Measurements from ENCODE around the gene ASCC1.
A peak's percentile ranks its signal among the peaks of the same experiment; 100 is the strongest.

ASCC1 gene, protein sequence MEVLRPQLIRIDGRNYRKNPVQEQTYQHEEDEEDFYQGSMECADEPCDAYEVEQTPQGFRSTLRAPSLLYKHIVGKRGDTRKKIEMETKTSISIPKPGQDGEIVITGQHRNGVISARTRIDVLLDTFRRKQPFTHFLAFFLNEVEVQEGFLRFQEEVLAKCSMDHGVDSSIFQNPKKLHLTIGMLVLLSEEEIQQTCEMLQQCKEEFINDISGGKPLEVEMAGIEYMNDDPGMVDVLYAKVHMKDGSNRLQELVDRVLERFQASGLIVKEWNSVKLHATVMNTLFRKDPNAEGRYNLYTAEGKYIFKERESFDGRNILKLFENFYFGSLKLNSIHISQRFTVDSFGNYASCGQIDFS

DNA sequence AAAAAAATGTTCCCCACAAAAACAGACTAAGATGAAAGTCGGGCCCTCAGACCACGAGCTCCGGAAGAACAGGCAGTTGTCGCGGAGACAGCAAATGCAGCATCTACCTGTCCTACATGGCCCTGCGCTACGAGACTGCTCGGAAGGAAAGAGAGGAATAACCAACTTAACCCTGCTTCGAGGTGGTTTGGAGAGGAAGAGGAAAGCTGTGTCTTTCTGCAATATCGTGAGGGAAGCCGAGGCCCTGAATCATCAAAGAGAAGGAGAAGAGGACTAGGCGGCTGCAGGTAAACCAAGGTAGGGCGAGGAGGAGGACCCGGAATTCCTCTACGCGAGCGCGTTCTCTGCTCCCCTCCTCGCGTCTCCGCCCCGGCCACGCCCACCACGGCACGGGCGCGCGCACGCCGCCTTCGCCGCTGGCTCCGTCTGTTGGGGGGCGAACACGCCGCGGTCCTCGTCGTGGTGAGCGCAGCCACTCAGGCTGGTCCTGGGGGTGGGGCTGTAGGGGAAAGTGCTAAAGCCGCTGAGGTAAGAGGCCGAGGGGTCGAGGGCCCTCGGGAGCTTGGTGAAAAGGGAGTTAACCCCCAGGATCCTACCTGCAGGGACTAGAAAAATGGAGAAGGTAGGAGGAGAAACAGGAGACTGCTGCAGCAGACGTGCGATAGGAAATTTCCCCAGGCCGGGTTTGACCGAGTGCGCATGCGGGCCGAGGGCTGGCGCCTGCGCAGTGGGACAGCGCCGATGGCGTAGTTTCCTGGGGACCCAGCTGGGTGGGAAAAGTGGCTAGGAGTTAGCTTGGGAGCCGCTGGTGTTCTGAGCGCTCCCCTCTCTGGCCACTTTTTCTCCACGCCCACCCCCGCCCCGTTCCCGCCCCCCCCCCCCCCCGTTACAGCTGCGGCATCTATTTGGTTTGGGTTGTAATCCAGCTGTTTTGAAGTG lies at the start of gene ASCC1, which contains the start of gene ANAPC16:
ASCC1 (minus strand) TSS at position 666 of the 939 bp plus-strand sequence. CDS start 2,978 bp downstream, outside the sequence.
ANAPC16 (plus strand) TSS at position 402 of the 939 bp plus-strand sequence. CDS start 7,903 bp downstream, outside the sequence.
- DNase-seq: peak; percentile 93 to 95

- DNase-seq: no peak
These were observed 49.4 kb upstream of the ASCC1 start for GRCh38 chr10:72265508-72265907.

- no peak for DNase-seq
These were observed 48.5 kb upstream of the ASCC1 start for GRCh38 chr10:72264536-72264935.

DNA sequence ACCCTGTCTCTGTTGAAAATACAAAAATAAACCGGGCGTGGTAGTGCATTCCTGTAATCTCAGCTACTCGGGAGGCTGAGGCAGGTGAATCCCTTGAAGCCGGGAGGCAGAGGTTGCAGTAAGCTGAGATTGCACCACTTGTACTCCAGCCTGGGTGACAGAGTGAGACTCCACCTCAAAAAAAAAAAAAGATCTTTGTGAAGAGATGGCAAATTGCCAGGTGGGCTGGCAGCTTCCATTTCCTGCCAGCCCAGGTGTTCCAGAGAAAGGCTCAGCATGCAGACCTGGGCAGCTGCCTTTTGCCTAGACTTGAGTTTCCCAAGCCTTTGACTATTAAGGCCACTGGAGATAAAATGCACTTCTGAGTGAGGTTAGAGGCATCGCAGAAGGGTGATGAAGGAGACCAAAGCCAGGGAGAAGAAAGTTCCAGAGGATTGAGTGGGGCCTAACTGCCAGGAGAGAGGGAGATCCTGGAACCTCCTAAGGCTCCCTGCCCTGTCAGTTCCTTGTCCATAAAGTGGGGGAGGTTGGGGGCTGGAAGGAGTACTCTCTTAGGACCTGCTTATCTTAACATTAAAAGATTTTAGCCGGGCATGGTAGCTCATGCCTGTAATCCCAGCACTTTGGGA lies 47.7 kb upstream of the ASCC1 start:
- peak; percentile 45 to 54 for DNase-seq

- no peak for DNase-seq
These were observed 45.8 kb upstream of the ASCC1 start for GRCh38 chr10:72261784-72262404.

DNA sequence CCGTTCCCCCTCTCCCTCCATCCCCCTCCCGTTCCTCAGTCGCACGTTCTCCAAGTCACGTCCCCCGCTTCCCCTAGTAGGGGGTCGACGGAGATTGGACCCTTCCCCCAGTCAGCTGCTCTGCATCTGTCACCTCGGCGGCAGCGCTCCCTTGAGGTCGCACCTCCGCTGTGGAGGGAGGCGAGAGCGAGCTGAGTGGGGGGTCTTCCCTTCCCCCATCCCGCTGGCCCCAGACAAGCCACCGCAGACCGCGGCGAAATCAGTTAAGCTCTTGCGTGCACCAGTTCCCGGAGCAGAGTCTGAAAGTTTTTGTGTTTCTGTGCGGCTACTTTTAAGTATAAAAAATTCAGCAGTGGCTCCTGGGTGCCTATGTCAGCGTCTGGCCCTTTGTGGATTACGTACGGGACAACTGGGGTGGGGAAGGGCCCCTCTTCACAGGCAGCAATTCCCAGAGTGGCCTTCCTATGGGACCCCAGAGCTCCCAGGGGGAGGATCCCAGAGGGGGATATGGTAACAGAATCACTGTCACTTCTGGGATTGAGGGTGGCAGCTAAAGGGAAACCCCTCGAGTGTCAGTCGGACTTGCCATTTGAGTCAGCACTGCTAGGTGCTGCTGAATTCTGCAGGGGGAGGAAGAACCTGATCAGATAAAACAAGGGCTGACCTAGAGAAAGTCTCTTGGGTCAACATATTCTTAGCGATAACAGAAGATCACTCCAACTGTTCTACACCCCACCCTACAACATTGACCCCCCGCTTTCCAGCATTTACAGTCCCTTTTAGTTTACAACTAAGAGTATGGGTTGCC lies 45.1 kb upstream of the ASCC1 start:
- DNase-seq: peak; percentile 39 to 50

DNA sequence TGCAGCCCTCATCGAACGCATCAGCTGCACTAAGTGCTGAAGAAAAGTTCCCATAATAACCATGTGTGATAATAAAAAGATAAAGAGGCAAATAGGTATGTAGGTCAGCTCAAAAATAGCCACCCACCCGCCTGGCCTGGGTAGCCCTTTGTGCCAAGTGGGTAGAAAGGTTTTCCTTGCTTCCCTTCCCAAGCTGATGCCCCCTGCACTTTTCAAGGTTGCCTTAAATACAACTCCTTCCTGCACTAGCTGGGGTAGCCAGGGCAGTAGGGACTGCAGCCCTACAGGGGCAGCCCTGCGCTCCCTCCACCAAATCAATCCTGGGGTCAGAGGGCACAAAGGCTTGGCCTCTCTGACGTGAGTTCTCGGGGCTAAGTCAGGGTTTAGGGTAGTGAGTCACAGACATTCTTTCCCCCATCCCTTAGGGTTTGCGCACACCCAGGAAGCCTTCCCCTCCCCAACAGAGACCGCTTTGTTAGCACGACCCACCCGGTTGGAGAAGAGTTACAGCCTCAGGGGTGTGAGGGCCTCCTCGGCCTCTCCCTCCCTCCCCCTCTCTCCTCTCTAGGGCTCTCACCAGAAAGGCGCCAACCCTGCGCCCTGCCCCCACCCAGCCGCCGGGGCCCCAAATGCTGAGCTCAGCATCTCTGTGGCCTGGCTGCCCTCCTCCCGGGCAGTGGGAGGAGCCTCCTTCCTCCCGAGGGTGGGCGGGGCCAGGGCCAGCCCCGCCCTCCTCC lies 44.3 kb upstream of the ASCC1 start:
- peak; percentile 87 to 89 for DNase-seq

DNA sequence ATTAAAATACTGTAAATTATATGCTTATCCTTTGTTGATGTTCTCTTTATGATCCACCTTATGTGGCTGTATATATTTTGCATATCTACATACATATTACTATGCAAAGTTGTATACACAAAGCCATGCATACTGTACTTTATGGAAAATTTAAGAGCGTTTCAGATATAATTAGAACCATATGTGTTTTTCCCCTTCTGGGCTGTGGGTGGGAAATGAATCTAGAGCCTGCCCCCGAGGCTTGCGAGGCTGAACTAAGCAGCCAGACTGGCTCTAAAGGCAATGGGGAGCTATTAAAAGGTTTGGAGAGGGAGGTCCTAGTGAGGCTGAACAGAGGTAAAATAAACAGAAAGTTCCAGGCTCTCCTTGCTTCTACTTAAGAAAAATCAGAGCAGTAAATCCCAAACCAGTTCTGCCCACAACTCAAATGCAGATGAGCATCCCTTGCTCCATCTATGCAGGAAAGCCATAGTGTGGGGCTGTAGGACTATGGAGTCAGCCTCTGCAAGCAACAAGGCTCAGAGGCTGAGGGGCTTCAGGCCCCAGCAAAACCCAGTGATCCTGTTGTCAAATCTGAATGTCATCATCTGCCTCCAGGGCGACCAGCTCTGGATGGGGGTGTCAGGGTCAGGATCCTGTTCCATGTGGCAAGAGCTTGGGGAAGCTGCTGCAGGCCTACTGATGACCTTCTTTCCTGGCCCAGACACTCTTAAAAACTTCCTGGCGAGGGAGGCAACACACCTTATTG lies 43.6 kb upstream of the ASCC1 start:
- DNase-seq: no peak

DNA sequence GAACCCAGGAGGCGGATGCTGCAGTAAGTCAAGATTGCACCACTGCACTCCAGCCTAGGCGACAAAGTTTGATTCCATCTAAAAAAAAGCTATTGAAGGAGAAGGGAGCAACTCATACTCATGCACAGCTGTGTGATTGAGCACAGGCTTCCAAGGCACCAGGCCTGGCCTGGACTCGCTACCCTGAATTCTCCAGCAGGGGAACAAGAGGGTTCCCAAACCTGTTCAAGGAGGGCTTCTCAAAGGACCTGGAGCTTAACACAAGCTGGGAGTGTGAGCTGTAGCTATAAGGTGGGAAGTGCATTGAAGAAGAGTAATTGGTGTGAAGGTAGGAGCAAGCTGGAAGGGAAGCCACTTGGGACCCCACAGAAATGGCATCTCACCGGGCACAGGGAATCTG lies 42.5 kb upstream of the ASCC1 start:
- no peak for DNase-seq

DNA sequence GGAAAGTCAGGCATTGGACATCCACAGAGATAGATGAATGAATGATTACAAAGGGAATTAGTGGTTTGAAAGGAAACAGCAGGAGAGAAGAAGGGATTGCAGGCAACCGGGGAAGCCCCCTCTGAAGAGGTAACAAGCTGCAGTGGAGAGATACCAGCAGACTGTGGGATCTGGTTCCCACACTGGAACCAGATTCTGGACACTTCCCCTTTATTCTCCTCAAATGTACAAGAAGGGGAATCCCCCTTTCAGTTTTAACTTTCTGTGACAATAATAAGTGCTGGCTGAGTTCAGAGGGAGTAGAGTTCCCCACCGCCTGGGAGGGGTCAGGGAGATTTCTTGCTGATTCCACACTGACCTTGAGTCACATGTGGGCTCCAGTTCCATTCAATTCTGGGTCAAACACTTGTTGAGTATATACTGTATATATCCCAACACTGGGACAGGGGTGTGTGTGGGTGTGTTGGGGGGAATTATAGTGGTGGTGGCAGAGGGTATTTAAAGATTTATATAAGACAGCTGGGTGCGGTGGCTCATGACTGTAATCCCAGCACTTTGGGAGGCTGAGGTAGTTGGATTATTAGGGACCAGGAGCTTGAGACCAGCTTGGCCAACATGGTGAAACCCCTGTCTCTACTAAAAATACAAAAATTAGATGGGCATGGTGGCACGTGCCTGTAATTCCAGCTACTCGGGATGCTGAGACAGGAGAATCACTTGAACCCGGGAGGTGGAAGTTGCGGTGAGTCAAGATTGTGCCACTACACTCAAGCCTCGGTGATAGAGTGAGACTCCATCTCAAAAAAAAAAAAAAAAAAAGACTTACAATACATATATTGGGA lies 41.2 kb upstream of the ASCC1 start:
- DNase-seq: peak in 1 of 2 donors; percentile 56

DNA sequence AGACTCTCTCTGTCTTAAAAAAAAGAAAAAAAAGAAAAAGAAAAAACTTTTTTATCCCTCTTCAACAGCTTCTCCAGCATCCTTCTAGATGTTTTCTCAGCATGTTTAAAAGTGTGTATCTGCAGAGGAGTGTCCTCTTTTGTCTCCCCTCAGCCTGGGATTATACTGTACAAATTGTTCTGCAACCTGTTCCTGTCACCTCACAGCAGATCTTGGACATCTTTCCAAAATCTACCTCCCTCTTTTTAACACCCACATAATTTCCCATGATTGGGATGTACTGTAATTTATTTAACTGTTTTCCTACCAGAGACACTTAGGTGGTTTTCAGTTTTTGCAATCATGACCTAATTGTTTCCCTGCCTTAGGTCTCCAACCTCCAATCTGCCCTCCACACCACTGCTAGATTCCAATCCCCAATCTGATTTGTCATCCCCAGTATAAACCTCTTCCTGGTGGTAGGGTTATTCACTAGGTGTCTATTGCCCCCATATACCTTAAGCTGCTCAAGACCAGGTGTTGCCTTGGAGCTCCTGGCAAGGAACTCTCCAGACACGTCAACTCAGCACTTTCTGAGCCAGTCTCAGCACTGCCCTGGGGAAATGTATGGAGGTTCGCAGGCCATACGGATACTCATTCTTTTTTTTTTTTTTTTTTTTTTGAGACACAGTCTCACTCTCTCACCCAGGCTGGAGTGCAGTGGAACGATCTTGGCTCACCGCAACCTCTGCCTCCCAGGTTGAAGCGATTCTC lies 40.1 kb upstream of the ASCC1 start:
- no peak for DNase-seq

DNA sequence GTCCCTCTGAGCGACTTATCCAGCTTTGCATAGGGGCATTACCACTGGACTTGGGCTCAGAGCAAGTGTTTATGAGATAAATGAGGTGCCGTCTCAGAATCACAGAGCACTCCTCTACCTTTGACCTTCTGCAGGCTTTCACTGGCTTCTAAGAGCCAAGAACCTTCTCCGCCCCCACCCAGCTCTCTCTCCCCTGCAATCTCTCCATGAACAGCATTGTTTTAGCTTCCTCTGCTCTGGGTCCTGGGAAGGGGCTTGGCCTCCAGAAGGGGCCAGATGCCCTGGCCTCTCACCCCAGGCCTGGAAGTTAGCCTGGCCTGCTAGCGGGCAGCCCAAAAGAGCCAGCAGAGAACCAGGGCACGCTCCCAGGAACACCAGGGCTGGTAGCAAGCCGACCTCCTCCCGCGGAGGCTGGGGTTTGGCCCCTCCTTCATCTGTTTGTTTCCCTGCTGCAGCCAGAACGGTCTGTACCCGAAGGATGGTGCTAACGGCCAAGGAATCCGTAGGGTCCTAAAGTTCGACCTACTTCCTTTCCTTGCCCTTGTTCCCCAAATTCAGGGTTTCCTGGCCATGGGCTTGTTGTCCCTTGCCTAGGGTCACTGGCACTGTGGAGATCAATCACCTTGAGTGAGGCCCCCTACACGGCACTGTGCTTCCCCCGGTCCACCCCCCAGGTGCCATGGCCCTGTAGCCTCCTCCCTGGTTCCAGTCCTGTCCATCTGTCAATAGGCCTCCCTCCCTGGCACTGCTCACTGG lies 38.9 kb upstream of the ASCC1 start:
- DNase-seq: peak; percentile 43 to 45

DNA sequence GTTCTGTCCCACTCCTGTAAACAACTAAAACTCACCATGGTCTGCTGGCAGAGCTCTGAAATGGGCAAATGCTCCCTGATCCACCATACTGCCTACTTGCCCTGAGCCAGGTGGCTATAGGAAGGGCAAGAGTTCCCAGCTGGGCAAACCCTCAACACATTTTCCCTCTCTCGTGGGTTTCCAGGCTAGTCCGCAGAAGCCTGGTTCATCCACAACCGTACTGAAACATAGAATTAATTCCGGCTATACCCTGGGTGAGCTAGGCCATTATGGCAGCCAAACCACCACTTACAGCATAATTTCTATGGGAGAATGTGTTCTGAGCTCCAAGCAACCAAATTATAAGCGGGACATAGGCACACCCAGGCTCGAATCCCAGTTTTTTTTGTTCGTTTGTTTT lies 37.5 kb upstream of the ASCC1 start:
- DNase-seq: no peak

DNA sequence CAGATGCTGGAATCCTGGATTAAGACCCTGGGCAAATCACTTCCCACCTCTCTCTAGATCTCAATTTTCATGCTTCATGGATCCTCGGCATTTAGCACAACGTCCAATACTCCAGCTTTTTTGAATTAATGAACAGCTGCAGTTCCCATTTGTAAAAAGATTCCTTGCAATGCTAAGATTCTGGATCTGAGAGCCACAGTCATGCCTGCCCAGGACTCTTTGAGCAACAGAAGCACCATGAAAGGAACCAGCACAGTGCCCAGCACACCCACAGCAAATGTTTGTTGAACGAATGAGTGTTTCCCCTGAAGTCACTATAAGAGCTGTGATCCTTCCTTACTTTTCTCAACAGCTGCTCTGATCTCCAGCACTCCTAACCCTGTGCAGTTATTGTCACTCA lies 36.9 kb upstream of the ASCC1 start:
- DNase-seq: no peak

- DNase-seq: no peak
These were observed 35.6 kb upstream of the ASCC1 start for GRCh38 chr10:72251635-72252034.

GRCh38 chr10:72250666-72251065 lies 34.6 kb upstream of the ASCC1 start:
- DNase-seq: no peak

DNA sequence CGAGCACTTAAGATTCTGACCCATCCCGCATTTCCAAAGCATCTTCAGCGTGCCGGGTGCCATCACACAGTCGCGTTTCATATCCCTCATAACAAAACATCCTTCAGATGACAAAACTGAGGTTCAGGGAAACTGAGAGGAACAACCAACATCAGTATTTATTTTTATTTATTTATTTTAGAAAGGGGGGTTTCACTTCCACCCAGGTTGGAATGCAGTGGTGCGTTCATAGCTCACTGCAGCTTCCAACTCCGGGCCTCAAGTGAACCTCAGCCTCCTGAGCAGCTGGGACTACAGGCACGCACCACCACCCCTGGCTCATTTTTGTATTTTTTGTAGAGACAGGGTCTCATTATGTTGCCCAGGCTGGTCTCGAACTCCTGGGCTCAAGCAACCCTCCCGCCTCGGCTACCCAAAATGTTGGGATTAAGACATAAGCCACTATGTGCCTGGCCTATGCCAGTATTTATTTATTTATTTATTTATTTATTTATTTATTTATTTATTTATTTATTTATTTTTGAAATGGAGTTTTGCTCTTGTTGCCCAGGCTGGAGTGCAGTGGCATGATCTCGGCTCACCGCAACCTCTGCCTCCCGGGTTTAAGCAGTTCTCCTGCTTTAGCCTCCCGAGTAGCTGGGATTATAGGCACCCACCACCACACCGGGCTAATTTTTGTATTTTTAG lies 33.2 kb upstream of the ASCC1 start:
- peak in 1 of 2 donors; percentile 10 for DNase-seq
